SU-DHL-6 (cell line): ENCODE results near the gene DDX42.
"Not testable (repeated sequence)": the region's sequence is repeated elsewhere in the genome, so short reads cannot be mapped to it uniquely, and the experiment has no call there.

ENCODE experiments used
- H2AFZ ChIP-seq: fragments of 200-600 bp; sonication (generic); 2 replicates; pipeline ENCODE4 v1.6.1; 2014; ENCODE audit warnings: low read depth, mild to moderate bottlenecking, moderate library complexity, mixed read lengths, antibody characterized with exemption, low read length; ENCODE audit not compliant: severe bottlenecking
- H3F3A ChIP-seq: fragments of 200-600 bp; shearing (Covaris generic); 2 replicates; pipeline ENCODE4 v1.6.0; 2016; ENCODE audit warnings: antibody characterized with exemption, mild to moderate bottlenecking; ENCODE audit not compliant: insufficient read depth
- H3K27ac ChIP-seq: fragments of 200-600 bp; sonication (generic); 2 replicates; pipeline ENCODE4 v1.5.1; 2016; ENCODE audit warnings: low read depth, mild to moderate bottlenecking, low read length, moderate library complexity, mixed read lengths
- H3K27me3 ChIP-seq: fragments of 200-600 bp; sonication (generic), shearing (Covaris generic); 2 replicates; pipeline ENCODE4 v1.6.0; 2014; ENCODE audit warnings: mild to moderate bottlenecking, low read length
- H3K36me3 ChIP-seq: fragments of 200-600 bp; sonication (generic); 2 replicates; pipeline ENCODE4 v1.6.1; 2014; ENCODE audit warnings: mild to moderate bottlenecking, low read length, mixed read lengths
- H3K4me2 ChIP-seq: fragments of 300-600, 200-600 bp; shearing (Covaris generic), sonication (generic); 2 replicates; pipeline ENCODE4 v1.6.0; 2014; ENCODE audit warnings: low read length, low read depth, mild to moderate bottlenecking; ENCODE audit not compliant: poor library complexity, severe bottlenecking
- H3K4me3 ChIP-seq: fragments of 200-600 bp; sonication (generic); 2 replicates; pipeline ENCODE4 v1.5.1; 2014; ENCODE audit warnings: antibody characterized with exemption, low read length, mild to moderate bottlenecking, mixed read lengths; ENCODE audit not compliant: insufficient read depth, poor library complexity, severe bottlenecking
- H3K79me2 ChIP-seq: fragments of 200-600 bp; sonication (generic); 2 replicates; pipeline ENCODE4 v1.6.1; 2014; ENCODE audit warnings: mild to moderate bottlenecking, low read length, moderate library complexity; ENCODE audit not compliant: insufficient read depth
- H3K9ac ChIP-seq: fragments of 200-600 bp; sonication (generic); 2 replicates; pipeline ENCODE4 v1.7.0; 2014; ENCODE audit warnings: mild to moderate bottlenecking, low read length
- H3K9me2 ChIP-seq: fragments of 200-600 bp; sonication (generic); replicated peaks from 2 replicates; pipeline ENCODE4 v1.6.1; 2014; ENCODE audit warnings: low read length; ENCODE audit not compliant: insufficient read depth
- H3K9me3 ChIP-seq: fragments of 200-600 bp; sonication (generic); 2 replicates; pipeline ENCODE4 v1.6.1; 2014; ENCODE audit warnings: low read length, mixed read lengths; ENCODE audit not compliant: insufficient read depth
- H4K20me1 ChIP-seq: fragments of 200-600 bp; sonication (generic); 2 replicates; pipeline ENCODE4 v1.6.1; 2014; ENCODE audit warnings: low read depth, mild to moderate bottlenecking, antibody characterized with exemption, low read length, moderate library complexity, mixed read lengths
- CTCF ChIP-seq: fragments of 200-600 bp; sonication (generic); IDR thresholded peaks from one replicate; pipeline ENCODE4 v1.5.1; 2017; ENCODE audit warnings: antibody characterized with exemption, mild to moderate bottlenecking, low read length, moderate library complexity; ENCODE audit not compliant: insufficient read depth, poor library complexity, severe bottlenecking
- EZH2phosphoT487 ChIP-seq: fragments of 200-600 bp; sonication (generic), shearing (Covaris generic); conservative IDR thresholded peaks from 2 replicates; pipeline ENCODE4 v1.6.1; 2018; ENCODE audit warnings: mild to moderate bottlenecking, antibody characterized with exemption, low read length, moderate library complexity, mixed read lengths

The DDX42 gene

GRCh38 chr17:63842540-63843386 is 68.8 kb downstream of the DDX42 start, which contains the start of gene SMARCD2:
Gene SMARCD2 (minus strand): TSS chr17:63842685. CDS start chr17:63842674, 11 bp downstream.
- TF ChIP-seq EZH2phosphoT487 (no peak), CTCF (no peak)
- peak within 1 kb of the TSS; percentile 88 for H3K4me2 ChIP-seq
- peaks cover 45% of the 10 kb centered on the region for H3K79me2 ChIP-seq
- H3K9me2 ChIP-seq, result no peaks in the 10 kb centered on the region
- no peaks in the 10 kb centered on the region for H3K36me3 ChIP-seq
- peak within 1 kb of the TSS; percentile 91 for H3K9ac ChIP-seq
- H3K27me3 ChIP-seq, result no peaks in the 10 kb centered on the region
- no peaks in the 10 kb centered on the region for H3K9me3 ChIP-seq
- H3K4me3 ChIP-seq, result peak within 1 kb of the TSS; percentile 83
- H4K20me1 ChIP-seq, result no peaks in the 10 kb centered on the region; the same call in 1 of the 2 replicates
- H3K27ac ChIP-seq, result peak within 1 kb of the TSS; percentile 79
- peak within 1 kb of the TSS; percentile 68 for H2AFZ ChIP-seq
- H3F3A ChIP-seq, result peaks cover 17% of the 10 kb centered on the region

DNA sequence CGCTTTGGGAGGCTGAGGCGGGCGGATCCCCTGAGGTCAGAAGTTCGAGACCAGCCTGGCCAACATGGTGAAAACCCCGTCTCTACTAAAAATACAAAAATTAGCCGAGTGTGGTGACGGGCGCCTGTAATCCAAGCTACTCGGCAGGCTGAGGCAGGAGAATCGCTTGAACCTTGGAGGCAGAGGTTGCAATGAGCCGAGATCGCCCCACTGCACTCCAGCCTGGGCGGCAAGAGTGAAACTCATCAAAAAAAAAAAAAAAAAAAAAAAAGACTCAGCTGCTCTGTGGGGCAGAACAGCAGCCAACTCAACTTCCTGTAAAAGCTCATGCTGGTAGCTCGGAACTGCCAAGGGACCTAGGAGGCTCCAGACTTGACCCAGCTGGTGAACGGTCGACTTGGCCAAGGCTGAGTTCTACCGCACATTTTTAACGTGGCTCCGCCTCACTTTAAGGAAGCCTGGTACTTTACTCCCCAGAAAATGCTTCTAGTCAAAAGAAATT is 69.5 kb downstream of the DDX42 start:
- Histone ChIP-seq H2AFZ (peak overlapping the region; percentile 68), H3K79me2 (peaks cover 38% of the 10 kb centered on the region), H3K4me2 (peak overlapping the region; percentile 72), H3F3A (peaks cover 17% of the 10 kb centered on the region), H3K4me3 (peak overlapping the region; percentile 64), H3K27ac (peak overlapping the region; percentile 77), H3K9ac (peak overlapping the region; percentile 45)
- H3K27me3 ChIP-seq, H4K20me1 ChIP-seq, H3K36me3 ChIP-seq, H3K9me2 ChIP-seq, H3K9me3 ChIP-seq: not testable (repeated sequence)

DNA sequence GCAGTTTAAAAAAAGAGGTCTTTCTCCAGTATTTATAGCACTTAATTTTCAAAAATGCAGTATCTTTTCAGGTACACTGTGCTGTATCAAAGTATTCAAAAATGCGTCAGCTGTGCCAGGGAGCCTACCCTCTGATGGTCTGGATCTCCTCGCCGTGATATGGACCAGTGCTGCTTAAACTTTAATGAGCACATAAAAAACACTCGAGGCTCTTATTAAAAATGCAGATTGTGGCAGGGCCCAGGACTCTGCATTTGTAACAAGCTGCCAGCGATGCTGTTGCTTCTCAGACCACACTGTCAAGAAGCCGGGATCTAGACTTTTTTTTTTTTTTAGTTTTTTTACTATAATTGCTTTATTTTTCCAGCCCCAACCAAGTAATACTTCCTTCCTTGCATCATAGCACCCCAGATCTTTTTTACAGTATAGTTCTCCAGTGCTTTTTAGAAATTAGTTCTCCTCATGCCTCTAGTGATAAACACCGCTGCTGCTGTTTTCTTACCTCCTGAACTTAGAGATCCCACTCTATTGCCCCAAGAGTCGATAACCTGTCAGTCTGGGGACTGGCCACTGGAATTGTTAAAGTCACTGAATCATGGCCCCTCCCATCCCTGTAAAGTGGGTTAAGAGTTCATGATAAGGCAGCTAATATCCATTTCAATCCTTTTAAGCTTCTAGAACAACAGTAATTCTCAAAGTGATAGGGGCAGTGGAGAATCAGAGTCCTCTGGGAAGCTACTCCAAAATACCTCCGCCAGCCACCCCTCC is 70.1 kb downstream of the DDX42 start:
- Histone ChIP-seq H4K20me1 (no peaks in the 10 kb centered on the region), H3K4me3 (peak overlapping the region; percentile 64), H3K79me2 (peaks cover 32% of the 10 kb centered on the region), H2AFZ (peak overlapping the region; percentile 68), H3K27me3 (no peaks in the 10 kb centered on the region), H3K9ac (peak overlapping the region; percentile 45), H3F3A (peaks cover 17% of the 10 kb centered on the region), H3K27ac (peak overlapping the region; percentile 77), H3K4me2 (peak overlapping the region; percentile 72), H3K9me3 (peaks cover 7% of the 10 kb centered on the region; the same call in 1 of the 2 replicates), H3K36me3 (no peaks in the 10 kb centered on the region), H3K9me2 (no peaks in the 10 kb centered on the region)
- TF ChIP-seq CTCF, result no peak
- no peak for TF ChIP-seq EZH2phosphoT487
